ENCODE measurements around the gene GLE1.
A peak's percentile ranks its signal among the peaks of the same experiment; 100 is the strongest.
"Not testable (repeated sequence)": the region's sequence is repeated elsewhere in the genome, so short reads cannot be mapped to it uniquely, and the experiment has no call there.

Gene GLE1

GRCh38 chr9:128498911-128499310, 5.6 kb upstream of the GLE1 start:
- Histone ChIP-seq H3K27me3 (ENCODE audit: control insufficient read depth, insufficient read depth, low read length) (no peaks in the 10 kb centered on the region), H3K36me3 (ENCODE audit: insufficient read depth, low read length) (peaks cover 55% of the 10 kb centered on the region), H3K4me1 (ENCODE audit: control insufficient read depth, insufficient read depth, low read length) (peaks cover 6% of the 10 kb centered on the region), H3K9me3 (replicated peaks; ENCODE audit: low read length) (no peaks in the 10 kb centered on the region), H3K4me2 (ENCODE audit: low read length) (no peak overlapping the region), H3K4me3 (ENCODE audit: low read length) (no peak overlapping the region), H3K9ac (ENCODE audit: low read depth, low read length) (no peak overlapping the region)

GRCh38 chr9:128499920-128500319, 4.6 kb upstream of the GLE1 start:
- no peaks in the 10 kb centered on the region for H3K27me3 ChIP-seq (ENCODE audit: control insufficient read depth, insufficient read depth, low read length)
- peaks cover 50% of the 10 kb centered on the region for H3K36me3 ChIP-seq (ENCODE audit: insufficient read depth, low read length)
- no peak overlapping the region for H3K9ac ChIP-seq (ENCODE audit: low read depth, low read length)

GRCh38 chr9:128503415-128503825, 1.1 kb upstream of the GLE1 start:
- not testable (repeated sequence) for H3K27me3 ChIP-seq (ENCODE audit: control insufficient read depth, insufficient read depth, low read length); H3K9ac ChIP-seq (ENCODE audit: low read depth, low read length); H3K9me3 ChIP-seq (replicated peaks; ENCODE audit: low read length)
- Histone ChIP-seq H3K4me3 (ENCODE audit: low read length) (peak overlapping the region; percentile 88), H3K4me2 (ENCODE audit: low read length) (peak overlapping the region; percentile 90), H3K4me1 (ENCODE audit: control insufficient read depth, insufficient read depth, low read length) (peaks cover 13% of the 10 kb centered on the region), H3K36me3 (ENCODE audit: insufficient read depth, low read length) (peaks cover 25% of the 10 kb centered on the region)

More at GRCh38 chr9:128499920-128500319, 4.6 kb upstream of the GLE1 start:
- H3K4me2 ChIP-seq (ENCODE audit: low read length) = no peak overlapping the region
- peaks cover 8% of the 10 kb centered on the region for H3K4me1 ChIP-seq (ENCODE audit: control insufficient read depth, insufficient read depth, low read length)
- no peaks in the 10 kb centered on the region for H3K9me3 ChIP-seq (replicated peaks; ENCODE audit: low read length)
- no peak overlapping the region for H3K4me3 ChIP-seq (ENCODE audit: low read length)

DNA sequence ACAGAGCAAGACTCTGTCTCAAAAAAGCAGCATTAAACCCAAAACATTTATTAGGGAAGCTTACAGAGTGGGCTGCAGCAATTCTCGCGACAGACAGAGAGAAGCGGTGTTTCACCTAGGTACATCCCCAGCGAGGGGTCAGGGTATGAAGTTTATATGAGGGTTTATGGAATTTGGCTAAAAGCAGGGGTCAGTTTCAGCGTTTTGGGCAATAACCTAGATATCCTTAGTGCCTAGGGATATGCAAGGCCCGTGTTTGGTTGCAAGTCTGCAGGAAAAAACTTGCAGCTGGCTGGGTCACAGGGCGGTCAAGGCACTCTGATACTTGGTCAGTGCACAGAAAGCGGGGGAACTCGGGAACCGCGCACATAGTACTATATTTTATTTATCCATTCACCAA, 649 bp upstream of the GLE1 start:
- Histone ChIP-seq H3K4me1 (ENCODE audit: control insufficient read depth, insufficient read depth, low read length) (peaks cover 13% of the 10 kb centered on the region), H3K4me3 (ENCODE audit: low read length) (peak overlapping the region; percentile 88), H3K27me3 (ENCODE audit: control insufficient read depth, insufficient read depth, low read length) (no peaks in the 10 kb centered on the region), H3K36me3 (ENCODE audit: insufficient read depth, low read length) (peaks cover 23% of the 10 kb centered on the region), H3K9me3 (replicated peaks; ENCODE audit: low read length) (no peaks in the 10 kb centered on the region), H3K9ac (ENCODE audit: low read depth, low read length) (peak overlapping the region; percentile 88), H3K4me2 (ENCODE audit: low read length) (peak overlapping the region; percentile 90)

- H3K9me3 ChIP-seq (replicated peaks; ENCODE audit: low read length) = no peaks in the 10 kb centered on the region
- peaks cover 13% of the 10 kb centered on the region for H3K4me1 ChIP-seq (ENCODE audit: control insufficient read depth, insufficient read depth, low read length)
- peak overlapping the region; percentile 88 for H3K9ac ChIP-seq (ENCODE audit: low read depth, low read length)
- H3K4me3 ChIP-seq (ENCODE audit: low read length) = peak overlapping the region; percentile 88
- H3K27me3 ChIP-seq (ENCODE audit: control insufficient read depth, insufficient read depth, low read length) = no peaks in the 10 kb centered on the region
- peak overlapping the region; percentile 88 for H3K4me2 ChIP-seq (ENCODE audit: low read length)
- peaks cover 17% of the 10 kb centered on the region for H3K36me3 ChIP-seq (ENCODE audit: insufficient read depth, low read length)
Observed at GRCh38 chr9:128505414-128505765, 871 bp downstream of the GLE1 start.

DNA sequence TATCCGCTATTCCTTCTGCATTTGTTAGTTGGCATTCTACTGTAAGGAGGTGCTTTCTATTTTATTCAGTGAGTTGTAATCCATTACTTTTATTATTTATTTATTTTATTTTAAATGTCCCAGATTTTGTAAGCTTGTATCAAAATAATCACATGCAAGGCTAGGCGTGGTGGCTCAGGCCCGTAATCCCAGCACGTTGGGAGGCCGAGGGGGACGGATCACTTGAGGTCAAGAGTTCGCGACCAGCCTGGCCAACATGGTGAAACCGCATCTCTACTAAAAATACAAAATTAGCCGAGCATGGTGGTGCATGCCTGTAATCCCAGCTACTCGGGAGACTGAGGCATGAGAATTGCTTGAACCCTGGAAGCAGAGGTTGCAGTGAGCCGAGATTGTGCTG, 1.4 kb downstream of the GLE1 start:
- Histone ChIP-seq H3K9ac (ENCODE audit: low read depth, low read length) (peak overlapping the region; percentile 88), H3K4me1 (ENCODE audit: control insufficient read depth, insufficient read depth, low read length) (peaks cover 13% of the 10 kb centered on the region), H3K4me3 (ENCODE audit: low read length) (peak overlapping the region; percentile 88), H3K36me3 (ENCODE audit: insufficient read depth, low read length) (peaks cover 12% of the 10 kb centered on the region), H3K4me2 (ENCODE audit: low read length) (peak overlapping the region; percentile 88)
- H3K27me3 ChIP-seq (ENCODE audit: control insufficient read depth, insufficient read depth, low read length); H3K9me3 ChIP-seq (replicated peaks; ENCODE audit: low read length): not testable (repeated sequence)

DNA sequence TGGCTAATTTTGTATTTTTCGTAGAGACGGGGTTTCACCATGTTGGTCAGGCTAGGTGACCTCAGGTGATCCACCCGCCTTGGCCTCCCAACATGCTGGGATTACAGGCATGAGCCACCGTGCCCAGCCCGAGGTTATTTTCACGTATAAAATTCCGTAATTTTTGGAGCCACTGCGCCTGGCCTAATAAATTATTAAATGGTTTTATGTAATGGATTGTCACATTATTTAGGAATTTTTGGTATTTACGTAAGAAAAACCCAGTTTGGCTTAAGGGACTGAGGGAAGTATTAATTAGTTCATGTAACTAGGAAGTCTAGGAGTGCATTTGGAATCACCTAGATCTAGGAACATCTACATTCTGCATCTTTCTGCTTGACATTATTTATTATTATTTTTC, 8.3 kb downstream of the GLE1 start:
- H3K9ac ChIP-seq (ENCODE audit: low read depth, low read length) = no peak overlapping the region
- no peaks in the 10 kb centered on the region for H3K9me3 ChIP-seq (replicated peaks; ENCODE audit: low read length)
- no peaks in the 10 kb centered on the region for H3K27me3 ChIP-seq (ENCODE audit: control insufficient read depth, insufficient read depth, low read length)
- H3K4me1 ChIP-seq (ENCODE audit: control insufficient read depth, insufficient read depth, low read length) = no peaks in the 10 kb centered on the region
- no peak overlapping the region for H3K4me3 ChIP-seq (ENCODE audit: low read length)
- no peak overlapping the region for H3K4me2 ChIP-seq (ENCODE audit: low read length)
- H3K36me3 ChIP-seq (ENCODE audit: insufficient read depth, low read length) = peaks cover 30% of the 10 kb centered on the region

GRCh38 chr9:128521956-128522355, 17.4 kb downstream of the GLE1 start:
- peaks cover 31% of the 10 kb centered on the region for H3K36me3 ChIP-seq (ENCODE audit: insufficient read depth, low read length)

GRCh38 chr9:128523199-128523925, 18.8 kb downstream of the GLE1 start:
- H3K4me1 ChIP-seq (ENCODE audit: control insufficient read depth, insufficient read depth, low read length) = peaks cover 9% of the 10 kb centered on the region
- H3K9me3 ChIP-seq (replicated peaks; ENCODE audit: low read length) = no peaks in the 10 kb centered on the region
- H3K27me3 ChIP-seq (ENCODE audit: control insufficient read depth, insufficient read depth, low read length) = no peaks in the 10 kb centered on the region
- no peak overlapping the region for H3K9ac ChIP-seq (ENCODE audit: low read depth, low read length)
- peak overlapping the region; percentile 14 for H3K4me2 ChIP-seq (ENCODE audit: low read length)
- no peak overlapping the region for H3K4me3 ChIP-seq (ENCODE audit: low read length)
- peaks cover 31% of the 10 kb centered on the region for H3K36me3 ChIP-seq (ENCODE audit: insufficient read depth, low read length)

More at GRCh38 chr9:128521956-128522355, 17.4 kb downstream of the GLE1 start:
- Histone ChIP-seq H3K4me3 (ENCODE audit: low read length) (no peak overlapping the region), H3K4me1 (ENCODE audit: control insufficient read depth, insufficient read depth, low read length) (peaks cover 9% of the 10 kb centered on the region), H3K27me3 (ENCODE audit: control insufficient read depth, insufficient read depth, low read length) (no peaks in the 10 kb centered on the region), H3K9me3 (replicated peaks; ENCODE audit: low read length) (no peaks in the 10 kb centered on the region), H3K4me2 (ENCODE audit: low read length) (no peak overlapping the region), H3K9ac (ENCODE audit: low read depth, low read length) (no peak overlapping the region)

DNA sequence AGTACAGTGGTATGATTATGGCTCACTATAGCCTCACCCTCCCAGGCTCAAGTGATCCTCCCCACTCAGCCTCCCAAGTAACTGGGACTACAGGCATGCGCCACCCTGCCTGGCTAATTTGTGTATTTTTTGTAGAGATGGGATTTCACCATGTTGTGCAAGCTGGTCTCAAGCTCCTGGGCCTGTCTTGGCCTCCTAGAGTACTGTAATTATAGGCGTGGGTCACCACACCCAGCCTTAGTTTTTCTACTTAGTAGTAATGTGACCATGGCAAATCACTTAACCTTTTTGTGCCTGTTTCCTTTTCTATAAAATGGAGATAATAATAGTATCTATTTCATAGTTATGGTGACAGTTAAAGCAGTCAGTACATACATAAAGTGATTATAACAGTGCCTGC, 22.2 kb downstream of the GLE1 start:
- Histone ChIP-seq H3K9me3 (replicated peaks; ENCODE audit: low read length) (no peaks in the 10 kb centered on the region), H3K4me3 (ENCODE audit: low read length) (no peak overlapping the region), H3K9ac (ENCODE audit: low read depth, low read length) (no peak overlapping the region), H3K27me3 (ENCODE audit: control insufficient read depth, insufficient read depth, low read length) (no peaks in the 10 kb centered on the region), H3K36me3 (ENCODE audit: insufficient read depth, low read length) (peaks cover 41% of the 10 kb centered on the region), H3K4me2 (ENCODE audit: low read length) (no peak overlapping the region), H3K4me1 (ENCODE audit: control insufficient read depth, insufficient read depth, low read length) (peaks cover 13% of the 10 kb centered on the region)

GRCh38 chr9:128528445-128529160, 24.1 kb downstream of the GLE1 start:
- peaks cover 51% of the 10 kb centered on the region for H3K36me3 ChIP-seq (ENCODE audit: insufficient read depth, low read length)
- H3K4me3 ChIP-seq (ENCODE audit: low read length) = no peak overlapping the region
- H3K9ac ChIP-seq (ENCODE audit: low read depth, low read length) = no peak overlapping the region
- peaks cover 6% of the 10 kb centered on the region for H3K4me1 ChIP-seq (ENCODE audit: control insufficient read depth, insufficient read depth, low read length)
- H3K27me3 ChIP-seq (ENCODE audit: control insufficient read depth, insufficient read depth, low read length) = no peaks in the 10 kb centered on the region
- no peaks in the 10 kb centered on the region for H3K9me3 ChIP-seq (replicated peaks; ENCODE audit: low read length)
- no peak overlapping the region for H3K4me2 ChIP-seq (ENCODE audit: low read length)

DNA sequence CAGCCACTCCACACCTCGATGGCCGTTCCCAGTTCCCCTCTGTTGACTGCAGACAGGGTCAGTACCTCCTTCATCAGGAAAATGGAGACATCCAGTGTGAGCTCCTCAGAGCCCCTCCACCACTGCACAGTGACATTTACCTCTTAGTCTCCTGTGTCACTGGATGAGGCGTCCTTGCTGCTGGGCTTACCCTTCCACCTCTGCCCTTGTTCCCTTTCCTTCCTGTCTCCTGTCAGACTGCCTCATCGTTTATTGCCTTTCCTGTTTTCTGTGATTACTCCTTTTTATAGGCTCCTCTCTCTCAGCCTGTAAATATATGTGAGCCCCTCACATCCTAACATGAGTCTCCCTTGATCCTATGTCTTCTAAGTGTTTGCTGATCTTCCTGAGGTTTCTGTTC, 24.7 kb downstream of the GLE1 start:
- H3K9ac ChIP-seq (ENCODE audit: low read depth, low read length) = no peak overlapping the region
- H3K9me3 ChIP-seq (replicated peaks; ENCODE audit: low read length) = no peaks in the 10 kb centered on the region
- H3K4me1 ChIP-seq (ENCODE audit: control insufficient read depth, insufficient read depth, low read length) = peaks cover 4% of the 10 kb centered on the region
- H3K4me2 ChIP-seq (ENCODE audit: low read length) = no peak overlapping the region
- no peak overlapping the region for H3K4me3 ChIP-seq (ENCODE audit: low read length)
- H3K27me3 ChIP-seq (ENCODE audit: control insufficient read depth, insufficient read depth, low read length) = no peaks in the 10 kb centered on the region
- peaks cover 54% of the 10 kb centered on the region for H3K36me3 ChIP-seq (ENCODE audit: insufficient read depth, low read length)

All from skeletal muscle satellite cell (primary cell).